Ureter (tissue), 1 donor: ENCODE data around the gene TPI1. TPM values are rescaled to one million over a fixed set of nuclear protein-coding genes. Genes with fewer than 3 reads are reported as not detected.

ENCODE experiments used
- DNase-seq: peaks from one replicate; pipeline ENCODE4 v3.0.0-alpha.2; 2020; ENCODE audit warnings: low spot score
- total RNA-seq: library from RNA; stranded (reverse); gene quantifications from one replicate; pipeline ENCODE4 v1.2.4, GENCODE V29; 2023
- donor health status: DM: yes; HTN: yes; CAD: no.

Gene TPI1
- total RNA-seq, 1 donor from 2014 or later, result 418 TPM

- no peak for DNase-seq
Measured at GRCh38 chr12:6828781-6829535, 38.4 kb upstream of the TPI1 start.

GRCh38 chr12:6829536-6830220 lies 37.7 kb upstream of the TPI1 start:
- DNase-seq, result no peak

DNA sequence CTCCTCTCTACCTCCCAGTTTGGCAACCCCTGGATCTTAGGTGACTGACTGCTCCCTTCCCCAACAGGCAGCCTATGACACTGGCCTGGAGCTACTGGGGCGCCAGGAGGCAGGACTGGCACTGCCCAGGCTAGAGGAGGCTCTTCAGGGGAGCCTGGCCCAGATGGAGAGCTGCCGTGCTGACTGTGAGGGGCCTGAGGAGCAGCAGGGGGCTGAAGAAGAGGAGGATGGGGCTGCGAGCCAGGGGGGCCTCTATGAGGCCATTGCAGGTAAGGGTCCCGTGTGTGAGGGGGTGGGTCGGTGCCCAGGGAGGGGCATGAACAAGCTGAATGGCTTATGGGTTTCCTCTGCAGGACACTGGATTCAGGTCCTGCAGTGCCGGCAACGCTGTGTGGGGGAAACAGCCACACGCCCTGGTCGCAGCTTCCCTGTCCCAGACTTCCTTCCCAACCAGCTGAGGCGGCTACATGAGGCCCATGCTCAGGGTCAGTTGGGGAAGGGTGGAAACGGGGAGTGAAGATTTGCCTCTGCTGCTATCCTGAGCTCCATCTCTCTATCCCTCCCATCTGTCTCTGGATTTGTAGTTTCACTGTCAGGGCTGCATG lies 36.9 kb upstream of the TPI1 start:
- no peak for DNase-seq

GRCh38 chr12:6830999-6831398 lies 36.3 kb upstream of the TPI1 start:
- no peak for DNase-seq

DNA sequence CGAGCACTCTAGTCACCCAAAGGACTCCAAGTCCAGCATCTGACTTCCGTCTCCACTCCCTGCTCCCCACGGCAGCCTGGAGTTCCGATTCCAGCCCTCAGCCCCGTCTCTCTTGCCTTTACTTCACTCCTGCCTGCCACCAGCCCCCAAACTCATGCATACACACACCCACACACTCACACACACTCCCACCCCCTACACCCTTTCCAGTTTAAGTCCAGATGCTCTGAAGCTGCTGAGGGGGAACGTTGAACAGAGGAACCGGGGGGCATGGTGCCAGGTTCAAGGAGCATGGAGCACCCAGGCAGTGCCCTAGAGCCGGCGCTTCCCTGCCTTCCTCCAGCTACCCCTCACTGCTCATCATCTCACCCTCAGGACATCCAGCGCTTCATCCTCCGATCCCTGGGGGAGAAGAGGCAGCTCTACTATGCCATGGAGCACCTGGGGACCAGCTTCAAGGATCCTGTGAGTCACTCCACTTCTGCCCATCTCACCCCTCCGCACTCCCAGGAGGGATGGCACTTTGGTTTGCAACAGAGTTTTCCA lies 35.8 kb upstream of the TPI1 start:
- no peak for DNase-seq

- DNase-seq, result no peak
Measured at GRCh38 chr12:6832125-6832524, 35.2 kb upstream of the TPI1 start.

GRCh38 chr12:6833189-6833890 lies 34.0 kb upstream of the TPI1 start:
- DNase-seq, result no peak

GRCh38 chr12:6834254-6834653 lies 33.1 kb upstream of the TPI1 start:
- DNase-seq, result no peak

GRCh38 chr12:6834873-6835272 lies 32.5 kb upstream of the TPI1 start:
- no peak for DNase-seq

GRCh38 chr12:6836851-6837250 lies 30.5 kb upstream of the TPI1 start:
- DNase-seq, result no peak

DNA sequence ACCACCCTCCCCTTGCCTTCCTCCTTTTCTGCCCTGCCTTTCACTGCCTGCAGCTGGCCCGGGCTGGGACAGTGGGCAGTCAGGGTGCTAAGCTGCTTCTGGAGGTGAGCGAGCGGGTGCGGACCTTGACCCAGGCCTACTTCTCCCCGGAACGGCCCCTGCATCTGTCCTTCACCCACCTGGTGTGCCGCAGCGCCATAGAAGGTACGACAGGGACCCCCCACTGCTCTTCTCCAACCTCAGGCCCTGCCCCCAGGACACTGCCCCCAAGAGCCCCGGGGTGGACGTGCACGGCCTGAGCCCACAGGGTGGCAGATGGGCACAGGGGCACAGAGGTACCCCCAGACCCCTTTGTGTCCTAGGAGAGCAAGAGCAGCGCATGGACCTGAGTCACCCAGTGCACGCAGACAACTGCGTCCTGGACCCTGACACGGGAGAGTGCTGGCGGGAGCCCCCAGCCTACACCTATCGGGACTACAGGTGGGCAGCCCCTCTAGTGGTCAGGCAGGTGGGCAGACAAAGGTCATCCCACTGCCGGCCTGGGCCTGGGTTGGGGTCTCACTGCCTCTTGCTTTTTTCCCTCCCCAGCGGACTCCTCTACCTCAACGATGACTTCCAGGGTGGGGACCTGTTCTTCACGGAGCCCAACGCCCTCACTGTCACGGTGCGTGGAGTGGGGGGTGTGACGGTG lies 29.8 kb upstream of the TPI1 start:
- DNase-seq, result no peak

GRCh38 chr12:6838854-6839253 lies 28.5 kb upstream of the TPI1 start:
- no peak for DNase-seq

DNA sequence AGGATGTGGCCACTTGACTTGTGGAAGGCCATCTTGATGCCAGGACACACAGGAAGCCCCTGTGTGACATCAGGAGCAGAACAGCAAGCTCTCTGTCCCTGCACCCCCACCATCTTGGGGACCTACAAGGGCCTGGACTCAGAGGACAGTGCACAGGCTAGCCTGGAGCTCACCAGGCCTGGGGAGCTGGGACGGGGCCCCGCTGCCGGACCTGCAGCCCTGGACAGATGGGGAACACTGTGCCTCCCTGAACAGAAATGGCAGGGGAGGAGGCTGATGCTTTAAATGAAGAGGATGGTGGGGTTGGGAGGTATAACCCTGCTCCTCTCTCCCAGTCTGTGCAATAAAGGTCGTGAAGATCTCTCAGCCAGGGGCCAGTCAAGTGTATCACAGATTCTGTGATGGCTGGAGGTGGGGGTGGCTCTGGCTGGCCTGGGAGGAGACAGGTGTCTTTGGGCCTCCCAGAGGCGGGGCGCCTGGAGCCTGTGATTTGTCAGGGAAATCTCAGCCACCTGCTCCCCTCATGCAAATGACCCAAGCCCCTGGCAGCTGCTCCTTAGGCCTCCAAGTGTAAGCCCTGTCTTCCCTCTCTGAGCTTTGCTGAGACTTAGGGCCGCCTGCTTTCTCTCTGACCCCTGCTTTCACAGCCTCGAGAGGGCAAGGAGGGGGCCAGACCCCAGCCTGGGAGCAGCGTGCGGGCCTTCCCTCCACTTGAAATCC lies 27.7 kb upstream of the TPI1 start:
- DNase-seq, result no peak

DNA sequence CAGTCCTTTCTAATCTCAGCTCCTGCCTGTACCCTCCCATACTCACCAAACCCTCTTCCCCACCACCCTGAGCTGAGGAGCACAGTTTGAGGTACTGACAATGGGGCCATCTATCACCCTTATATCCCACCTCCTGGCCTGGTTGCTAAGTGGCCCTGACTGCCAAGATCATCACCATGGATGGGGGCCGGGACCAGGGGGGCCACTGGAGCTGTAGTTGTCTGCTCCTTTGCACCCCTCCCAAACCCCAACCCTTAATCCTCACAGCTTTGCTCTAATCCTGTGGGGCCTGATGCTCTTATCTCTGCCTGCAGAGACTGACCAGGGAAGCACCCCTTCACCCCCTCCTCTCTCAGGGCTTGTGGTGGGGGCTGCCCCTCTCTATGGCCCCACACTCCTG lies 27.0 kb upstream of the TPI1 start:
- no peak for DNase-seq

- no peak for DNase-seq
Measured at GRCh38 chr12:6840761-6841515, 26.4 kb upstream of the TPI1 start, which contains the start of gene GNB3. Gene GNB3, plus strand, starts transcription at chr12:6840925. Its CDS starts 363 bp downstream, at chr12:6841288.

DNA sequence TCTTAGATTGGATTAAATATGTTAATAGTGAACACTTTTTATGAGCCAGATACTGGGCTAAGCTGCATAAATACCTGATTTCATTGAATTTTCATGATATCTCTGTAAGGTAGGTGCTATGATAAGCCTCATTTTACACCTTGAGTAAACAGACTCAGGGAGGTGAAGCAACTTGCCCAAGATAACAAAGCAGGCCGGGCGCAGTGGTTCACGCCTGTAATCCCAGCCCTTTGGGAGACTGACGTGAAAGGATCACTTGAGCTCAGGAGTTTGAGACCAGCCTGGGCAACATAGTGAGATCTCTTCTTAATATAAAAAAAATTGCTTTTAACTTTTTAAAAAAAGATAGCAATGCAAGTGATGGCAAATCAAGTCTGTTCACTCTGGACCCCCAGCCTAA lies 25.3 kb upstream of the TPI1 start:
- no peak for DNase-seq

GRCh38 chr12:6843118-6843902 lies 24.0 kb upstream of the TPI1 start:
- DNase-seq, result no peak

- no peak for DNase-seq
Measured at GRCh38 chr12:6845395-6845794, 21.9 kb upstream of the TPI1 start.

DNA sequence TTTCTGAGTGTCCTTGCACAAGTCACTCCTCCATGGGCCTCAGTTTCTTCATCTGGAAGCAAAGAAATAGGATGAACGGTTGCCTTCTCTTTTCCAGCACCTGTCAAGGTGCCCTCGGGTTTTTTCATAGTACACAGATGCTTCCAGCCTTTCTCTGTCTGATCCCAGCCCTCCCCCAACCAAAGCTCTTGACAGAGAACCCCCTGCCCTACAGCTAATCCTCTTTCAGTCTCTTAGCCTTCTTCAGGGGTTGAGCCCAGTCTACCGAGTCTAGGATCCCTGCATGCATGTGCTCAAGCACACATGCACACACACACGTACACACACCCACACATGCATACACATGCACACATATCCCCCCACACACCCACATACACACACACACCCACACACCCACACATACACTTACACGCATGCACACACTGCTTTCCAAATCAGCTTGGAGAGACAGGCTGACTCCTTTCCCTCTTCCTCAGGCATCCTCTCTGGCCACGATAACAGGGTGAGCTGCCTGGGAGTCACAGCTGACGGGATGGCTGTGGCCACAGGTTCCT lies 20.9 kb upstream of the TPI1 start:
- no peak for DNase-seq
